Measurements from ENCODE around the gene GOLGA3.
"Not testable (repeated sequence)": the region's sequence is repeated elsewhere in the genome, so short reads cannot be mapped to it uniquely, and the experiment has no call there.

GOLGA3 gene

DNA sequence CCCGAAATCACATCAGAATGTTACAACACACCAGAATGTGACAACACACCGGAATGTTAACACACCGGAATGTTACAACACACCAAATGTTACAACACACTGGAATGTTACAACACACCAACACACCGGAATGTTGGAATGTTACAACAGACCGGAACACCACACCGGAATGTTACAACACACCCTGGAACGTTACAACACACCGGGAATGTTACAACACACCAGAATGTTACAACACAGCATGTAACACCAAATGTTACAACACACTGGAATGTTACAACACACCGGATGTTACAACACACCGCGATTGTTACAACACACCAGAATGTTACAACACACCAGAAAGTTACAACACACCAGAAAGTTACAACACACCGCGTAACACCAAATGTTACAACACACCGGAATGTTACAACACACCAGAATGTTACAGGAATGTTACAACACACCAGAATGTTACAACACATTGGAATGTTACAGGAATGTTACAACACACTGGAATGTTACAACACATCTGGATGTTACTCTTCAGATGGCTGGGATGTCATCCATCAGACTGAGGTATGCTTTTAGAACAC is 37.7 kb upstream of the GOLGA3 start:
- H3K27ac ChIP-seq = no peak overlapping the region
- TF ChIP-seq, protein P1, sequence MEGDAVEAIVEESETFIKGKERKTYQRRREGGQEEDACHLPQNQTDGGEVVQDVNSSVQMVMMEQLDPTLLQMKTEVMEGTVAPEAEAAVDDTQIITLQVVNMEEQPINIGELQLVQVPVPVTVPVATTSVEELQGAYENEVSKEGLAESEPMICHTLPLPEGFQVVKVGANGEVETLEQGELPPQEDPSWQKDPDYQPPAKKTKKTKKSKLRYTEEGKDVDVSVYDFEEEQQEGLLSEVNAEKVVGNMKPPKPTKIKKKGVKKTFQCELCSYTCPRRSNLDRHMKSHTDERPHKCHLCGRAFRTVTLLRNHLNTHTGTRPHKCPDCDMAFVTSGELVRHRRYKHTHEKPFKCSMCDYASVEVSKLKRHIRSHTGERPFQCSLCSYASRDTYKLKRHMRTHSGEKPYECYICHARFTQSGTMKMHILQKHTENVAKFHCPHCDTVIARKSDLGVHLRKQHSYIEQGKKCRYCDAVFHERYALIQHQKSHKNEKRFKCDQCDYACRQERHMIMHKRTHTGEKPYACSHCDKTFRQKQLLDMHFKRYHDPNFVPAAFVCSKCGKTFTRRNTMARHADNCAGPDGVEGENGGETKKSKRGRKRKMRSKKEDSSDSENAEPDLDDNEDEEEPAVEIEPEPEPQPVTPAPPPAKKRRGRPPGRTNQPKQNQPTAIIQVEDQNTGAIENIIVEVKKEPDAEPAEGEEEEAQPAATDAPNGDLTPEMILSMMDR (conservative IDR thresholded peaks at IDR 0.05) = no peak

- TF ChIP-seq, protein P1 (conservative IDR thresholded peaks at IDR 0.05) = no peak
- no peak overlapping the region for H3K27ac ChIP-seq
Measured at GRCh38 chr12:132861558-132861957, 32.9 kb upstream of the GOLGA3 start.

DNA sequence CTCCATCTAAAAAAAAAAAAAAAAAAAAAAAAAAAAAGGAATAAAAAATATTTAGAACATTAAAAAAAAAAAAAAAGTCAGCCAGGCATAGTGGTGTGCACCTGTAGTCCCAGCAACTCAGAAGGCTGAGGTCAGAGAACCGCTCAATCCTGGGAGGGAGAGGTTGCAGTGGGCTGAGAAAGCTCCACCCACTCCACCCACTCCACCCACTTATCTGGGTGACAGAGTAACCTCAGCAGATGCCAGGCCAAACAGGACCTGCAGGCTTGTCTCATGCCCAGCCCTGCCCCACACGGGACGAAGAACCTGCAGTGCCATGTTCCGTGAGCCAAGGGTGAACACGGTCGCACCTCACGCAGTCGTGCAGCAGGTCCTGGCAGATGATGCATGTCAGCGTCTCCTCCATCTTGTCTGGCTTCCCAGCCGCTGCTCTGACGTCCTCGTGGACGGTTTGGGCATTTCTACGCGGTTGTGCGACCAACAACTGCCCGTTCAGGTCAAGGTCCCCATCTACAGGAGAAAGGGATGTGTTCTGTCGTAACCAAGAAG is 30.1 kb upstream of the GOLGA3 start:
- TF ChIP-seq, protein P1 (conservative IDR thresholded peaks at IDR 0.05) = no peak
- no peak overlapping the region for H3K27ac ChIP-seq

DNA sequence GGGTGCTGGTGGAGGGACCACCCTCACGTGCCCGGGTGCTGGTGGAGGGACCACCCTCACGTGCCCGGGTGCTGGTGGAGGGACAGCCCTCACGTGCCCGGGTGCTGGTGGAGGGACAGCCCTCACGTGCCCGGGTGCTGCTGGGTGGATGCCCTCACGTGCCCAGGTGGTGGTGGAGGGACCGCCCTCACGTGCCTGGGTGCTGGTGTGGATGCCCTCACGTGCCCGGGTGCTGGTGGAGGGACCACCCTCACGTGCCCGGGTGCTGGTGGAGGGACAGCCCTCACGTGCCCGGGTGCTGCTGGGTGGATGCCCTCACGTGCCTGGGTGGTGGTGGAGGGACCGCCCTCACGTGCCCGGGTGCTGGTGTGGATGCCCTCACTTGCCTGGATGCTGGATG is 28.4 kb upstream of the GOLGA3 start:
- not testable (repeated sequence) for H3K27ac ChIP-seq

GRCh38 chr12:132856581-132856980 is 27.9 kb upstream of the GOLGA3 start:
- no peak overlapping the region for H3K27ac ChIP-seq
- TF ChIP-seq, protein P1 (conservative IDR thresholded peaks at IDR 0.05) = no peak

- H3K27ac ChIP-seq = not testable (repeated sequence)
Measured at GRCh38 chr12:132855211-132855610, 26.5 kb upstream of the GOLGA3 start.

DNA sequence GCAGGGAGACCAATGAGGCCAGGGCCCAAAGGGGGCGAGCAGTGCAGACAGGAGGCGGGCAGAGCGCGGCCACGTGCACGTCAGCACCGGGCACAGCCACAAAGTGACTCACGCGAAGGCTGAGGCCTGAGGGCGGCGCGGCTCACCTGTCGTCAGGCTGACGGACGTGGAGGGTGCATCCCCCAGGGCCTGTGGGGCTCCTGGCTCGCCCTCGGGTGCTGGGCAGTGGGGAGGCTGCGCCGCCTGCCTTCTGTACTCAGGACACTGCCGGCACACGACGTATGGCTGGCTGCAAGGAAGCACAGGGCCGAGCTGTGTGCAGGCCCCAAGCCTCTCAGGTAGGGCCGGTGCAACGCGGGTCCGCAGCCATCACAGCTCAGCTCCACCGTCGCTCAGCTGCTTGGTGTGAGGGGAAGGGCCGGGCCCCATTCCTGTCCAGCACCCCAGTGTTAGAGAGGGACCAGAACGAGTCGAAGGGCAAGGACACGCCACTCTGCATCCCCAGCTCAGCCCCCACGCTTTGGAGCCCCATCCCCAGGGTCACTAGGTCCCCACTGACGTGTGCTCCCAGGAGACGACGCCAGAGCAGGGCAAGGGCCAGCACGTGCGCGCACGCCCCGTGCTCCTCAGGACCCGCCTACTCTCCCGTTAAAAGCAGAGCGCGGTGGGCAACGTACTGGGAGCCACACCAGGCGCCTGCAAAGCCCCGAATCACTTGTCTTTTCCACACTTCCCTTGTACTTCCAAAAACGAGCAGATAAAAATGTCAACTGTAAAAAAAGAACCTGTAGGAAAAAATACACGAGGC is 24.8 kb upstream of the GOLGA3 start:
- TF ChIP-seq, protein P1 (conservative IDR thresholded peaks at IDR 0.05) = no peak
- H3K27ac ChIP-seq = no peak overlapping the region

- H3K27ac ChIP-seq = no peak overlapping the region
- TF ChIP-seq, protein P1 (conservative IDR thresholded peaks at IDR 0.05) = no peak
Measured at GRCh38 chr12:132852496-132852895, 23.8 kb upstream of the GOLGA3 start.

Measured in VCaP (cell line).